DMS53 treated with DMSO at 0.1 percent for 48 hours (cell line): ENCODE measurements around the gene ATF6.
"Not testable (repeated sequence)": the region's sequence is repeated elsewhere in the genome, so short reads cannot be mapped to it uniquely, and the experiment has no call there.

ENCODE experiments used
- DNase-seq: peaks from one replicate; lab custom pipeline; 2025; ENCODE audit not compliant: unreplicated experiment; lab: John Stamatoyannopoulos, UW

Gene ATF6

GRCh38 chr1:161777261-161777660 is 11.1 kb downstream of the ATF6 start:
- DNase-seq = no peak

DNA sequence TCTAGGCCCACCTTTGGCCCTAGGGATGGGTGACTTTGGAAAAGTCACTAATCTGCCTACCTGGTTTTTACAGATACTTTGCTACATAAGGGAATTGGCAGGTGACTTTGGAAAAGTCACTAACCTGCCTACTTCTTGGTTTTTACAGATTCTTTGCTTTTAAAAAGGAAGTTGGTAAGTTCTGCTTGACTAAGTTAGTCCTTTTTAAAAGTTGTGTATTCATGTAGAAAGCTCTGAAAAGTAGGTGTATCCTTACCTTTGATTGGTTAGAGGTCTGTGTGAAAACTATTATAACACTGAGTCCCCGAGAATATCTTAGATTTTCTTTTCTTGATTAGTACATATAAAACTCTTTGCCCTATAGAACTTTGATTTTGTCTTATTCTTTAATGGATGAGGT is 12.4 kb downstream of the ATF6 start:
- no peak for DNase-seq

DNA sequence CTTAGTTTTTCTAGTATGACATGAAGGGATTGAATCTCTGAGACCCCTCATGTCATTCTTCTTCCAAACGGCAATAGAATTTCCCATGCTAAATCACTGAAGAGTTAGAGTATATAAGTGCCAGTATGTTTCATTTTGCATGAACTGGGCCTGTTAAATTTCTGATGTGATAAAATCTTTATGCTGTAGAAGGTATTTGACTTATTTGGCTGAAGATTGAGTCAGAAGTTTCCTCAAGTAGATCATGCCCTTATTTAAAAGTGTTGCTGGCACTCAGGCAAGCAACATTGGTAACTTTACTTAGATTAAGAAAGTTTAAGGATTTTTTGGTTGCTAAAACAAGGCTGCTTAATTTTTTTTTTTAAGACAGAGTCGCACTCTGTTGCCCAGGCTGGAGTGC is 13.3 kb downstream of the ATF6 start:
- DNase-seq = no peak

DNA sequence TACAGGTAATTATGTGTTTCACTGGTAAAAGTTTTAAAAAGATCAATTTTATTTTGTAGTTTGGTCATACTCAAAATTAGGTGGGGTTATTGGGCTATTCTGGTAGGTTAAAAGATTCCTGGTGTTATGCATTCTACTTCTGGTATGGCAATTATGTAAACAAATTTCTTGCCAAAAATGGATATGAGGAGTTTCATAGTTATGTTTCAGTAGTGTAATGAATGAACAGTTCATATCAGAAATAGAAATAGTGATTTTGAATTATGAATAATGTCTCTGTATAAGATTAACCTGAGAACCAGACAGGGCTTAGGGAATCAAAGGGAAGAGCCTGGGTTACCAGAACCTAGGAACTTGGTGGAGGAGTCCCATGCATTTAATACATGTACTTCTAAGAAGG is 15.9 kb downstream of the ATF6 start:
- no peak for DNase-seq

- DNase-seq = no peak
Observed at GRCh38 chr1:161782886-161783285, 16.8 kb downstream of the ATF6 start.

- DNase-seq = no peak
Observed at GRCh38 chr1:161784968-161785367, 18.8 kb downstream of the ATF6 start.

GRCh38 chr1:161787355-161787754 is 21.2 kb downstream of the ATF6 start:
- no peak for DNase-seq

DNA sequence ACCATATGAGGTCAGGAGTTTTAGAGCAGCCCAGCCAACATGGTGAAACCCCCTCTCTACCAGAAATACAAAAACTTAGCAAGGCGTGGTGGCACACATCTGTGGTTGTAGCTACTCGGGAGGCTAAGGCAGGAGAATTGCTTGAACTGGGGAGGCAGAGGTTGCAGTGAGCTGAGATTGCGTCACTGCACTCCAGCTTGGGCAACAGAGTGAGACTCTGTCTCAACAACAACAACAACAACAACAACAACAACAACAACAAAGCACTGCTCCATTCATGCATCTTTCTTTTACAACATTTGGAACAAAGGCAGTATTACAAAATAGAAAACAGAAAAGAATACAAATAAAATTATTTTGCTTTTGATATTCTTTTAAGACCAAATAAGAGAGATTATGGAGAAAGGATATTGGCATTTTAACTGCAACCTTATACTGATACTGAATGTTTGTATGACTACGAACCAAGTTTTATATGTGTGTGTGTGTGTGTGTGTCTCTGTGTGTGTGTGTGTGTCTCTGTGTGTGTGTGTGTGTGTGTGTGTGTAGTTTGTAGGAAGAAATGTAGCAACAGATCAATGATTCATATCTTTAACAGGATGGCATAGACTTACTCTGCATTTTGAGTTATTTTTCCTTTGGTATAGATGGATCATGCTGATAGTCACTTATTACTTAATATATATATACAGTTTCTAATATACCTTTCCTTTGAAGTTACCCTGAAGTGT is 24.6 kb downstream of the ATF6 start:
- no peak for DNase-seq

DNA sequence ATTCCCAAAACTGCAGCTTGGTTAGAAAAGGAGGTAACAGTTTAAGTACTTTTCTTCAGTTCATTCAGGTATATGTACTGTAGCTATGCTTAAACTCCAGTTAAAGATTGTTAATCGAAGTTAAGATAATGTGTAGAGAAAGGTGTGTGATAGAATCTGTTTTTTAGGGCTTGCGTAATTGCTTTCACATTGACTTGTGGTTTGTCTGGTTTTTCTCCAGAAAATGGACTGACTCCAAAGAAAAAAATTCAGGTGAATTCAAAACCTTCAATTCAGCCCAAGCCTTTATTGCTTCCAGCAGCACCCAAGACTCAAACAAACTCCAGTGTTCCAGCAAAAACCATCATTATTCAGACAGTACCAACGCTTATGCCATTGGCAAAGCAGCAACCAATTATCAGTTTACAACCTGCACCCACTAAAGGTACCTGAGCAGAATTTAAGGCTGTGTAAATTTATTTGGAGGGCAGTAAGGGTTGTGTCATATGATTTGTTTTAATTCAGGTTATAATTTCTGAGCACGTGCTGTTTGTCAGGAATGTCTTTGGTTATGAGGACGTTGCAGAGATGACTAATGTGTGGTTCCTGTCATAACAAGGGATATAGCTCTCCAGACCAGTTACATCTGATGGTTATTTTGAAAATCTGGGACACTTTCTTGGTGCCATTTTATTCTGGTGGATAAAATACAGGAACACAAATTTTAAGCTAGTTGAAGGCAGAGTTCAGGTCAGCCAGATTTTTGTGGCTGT is 26.0 kb downstream of the ATF6 start:
- DNase-seq = no peak

- DNase-seq = peak; percentile 78
Observed at GRCh38 chr1:161792740-161793139, 26.6 kb downstream of the ATF6 start.

DNA sequence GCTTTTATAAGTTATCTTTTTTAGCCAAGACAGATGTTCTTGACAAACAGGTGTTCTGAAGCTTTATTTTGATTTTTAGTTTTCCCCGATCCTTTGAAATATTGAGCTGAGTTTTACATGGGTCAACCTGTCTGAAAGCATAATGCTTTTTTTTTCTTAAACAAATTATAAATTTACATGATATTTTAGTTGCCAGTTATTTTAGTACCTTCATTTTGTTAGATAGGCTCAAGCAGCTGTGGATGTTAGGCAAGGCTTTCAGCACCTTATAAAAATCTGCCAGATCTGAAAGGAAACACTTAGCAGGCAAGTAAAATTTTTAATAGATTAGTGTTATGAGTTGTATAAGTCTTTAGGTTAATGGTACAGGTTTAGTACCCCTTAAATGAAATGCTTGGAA is 33.7 kb downstream of the ATF6 start:
- no peak for DNase-seq

DNA sequence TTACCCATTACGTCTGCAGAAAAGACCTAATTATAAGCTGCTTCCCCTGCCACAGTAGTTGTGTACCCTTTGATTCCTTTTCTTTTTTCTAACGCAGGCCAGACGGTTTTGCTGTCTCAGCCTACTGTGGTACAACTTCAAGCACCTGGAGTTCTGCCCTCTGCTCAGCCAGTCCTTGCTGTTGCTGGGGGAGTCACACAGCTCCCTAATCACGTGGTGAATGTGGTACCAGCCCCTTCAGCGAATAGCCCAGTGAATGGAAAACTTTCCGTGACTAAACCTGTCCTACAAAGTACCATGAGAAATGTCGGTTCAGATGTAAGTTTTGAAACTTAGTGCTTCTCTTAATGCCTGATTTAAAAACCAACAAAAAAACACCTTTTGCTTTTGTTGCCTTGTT is 35.8 kb downstream of the ATF6 start:
- no peak for DNase-seq

GRCh38 chr1:161803181-161803580 is 37.1 kb downstream of the ATF6 start:
- no peak for DNase-seq

- no peak for DNase-seq
Observed at GRCh38 chr1:161805399-161806197, 39.5 kb downstream of the ATF6 start.

GRCh38 chr1:161809202-161809601 is 43.1 kb downstream of the ATF6 start:
- DNase-seq = not testable (repeated sequence)

GRCh38 chr1:161809656-161810055 is 43.5 kb downstream of the ATF6 start:
- DNase-seq = not testable (repeated sequence)

- no peak for DNase-seq
Observed at GRCh38 chr1:161810780-161811179, 44.7 kb downstream of the ATF6 start.

DNA sequence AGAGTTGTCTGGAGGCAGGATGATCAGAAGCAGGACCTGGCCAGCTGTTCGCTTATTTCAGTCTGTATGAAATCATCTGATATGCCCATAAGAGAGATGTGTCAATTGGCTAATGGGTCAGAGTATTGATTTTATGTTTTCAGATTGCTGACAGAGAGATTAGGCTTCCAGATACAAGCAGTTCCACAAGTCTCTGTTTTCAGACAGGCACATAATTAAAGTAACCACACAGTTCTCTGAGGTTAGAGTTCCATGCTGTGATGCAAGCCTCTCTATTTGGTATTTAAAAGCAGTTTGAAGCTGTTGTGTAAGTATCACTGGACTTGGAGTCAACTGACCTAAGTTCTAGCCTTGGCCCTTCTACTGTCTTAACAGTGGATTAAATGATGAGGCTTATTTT is 50.1 kb downstream of the ATF6 start:
- DNase-seq = no peak

- DNase-seq = no peak
Observed at GRCh38 chr1:161817176-161817730, 51.1 kb downstream of the ATF6 start.

DNA sequence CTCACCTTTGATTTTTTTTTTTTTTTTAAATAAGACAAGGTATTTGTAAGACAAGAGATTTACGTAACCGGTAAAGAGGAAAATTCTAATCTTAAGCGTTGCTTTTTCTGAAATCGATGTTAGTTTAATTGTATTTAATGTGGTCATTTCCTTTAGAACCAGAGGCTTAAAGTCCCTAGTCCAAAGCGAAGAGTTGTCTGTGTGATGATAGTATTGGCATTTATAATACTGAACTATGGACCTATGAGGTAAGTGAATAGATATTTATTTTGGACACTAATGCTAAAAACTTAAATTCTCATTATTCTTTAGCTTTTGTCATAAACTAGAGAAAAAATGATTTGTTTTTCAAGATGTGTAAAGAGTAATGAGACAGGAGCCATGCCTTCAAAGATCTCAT is 54.8 kb downstream of the ATF6 start:
- DNase-seq = no peak

GRCh38 chr1:161824618-161825017 is 58.5 kb downstream of the ATF6 start:
- DNase-seq = peak; percentile 54

- no peak for DNase-seq
Observed at GRCh38 chr1:161825831-161826230, 59.7 kb downstream of the ATF6 start.
